Measurements from ENCODE around the gene TIMP3.
"Not testable (repeated sequence)": the region's sequence is repeated elsewhere in the genome, so short reads cannot be mapped to it uniquely, and the experiment has no call there.

Gene TIMP3

DNA sequence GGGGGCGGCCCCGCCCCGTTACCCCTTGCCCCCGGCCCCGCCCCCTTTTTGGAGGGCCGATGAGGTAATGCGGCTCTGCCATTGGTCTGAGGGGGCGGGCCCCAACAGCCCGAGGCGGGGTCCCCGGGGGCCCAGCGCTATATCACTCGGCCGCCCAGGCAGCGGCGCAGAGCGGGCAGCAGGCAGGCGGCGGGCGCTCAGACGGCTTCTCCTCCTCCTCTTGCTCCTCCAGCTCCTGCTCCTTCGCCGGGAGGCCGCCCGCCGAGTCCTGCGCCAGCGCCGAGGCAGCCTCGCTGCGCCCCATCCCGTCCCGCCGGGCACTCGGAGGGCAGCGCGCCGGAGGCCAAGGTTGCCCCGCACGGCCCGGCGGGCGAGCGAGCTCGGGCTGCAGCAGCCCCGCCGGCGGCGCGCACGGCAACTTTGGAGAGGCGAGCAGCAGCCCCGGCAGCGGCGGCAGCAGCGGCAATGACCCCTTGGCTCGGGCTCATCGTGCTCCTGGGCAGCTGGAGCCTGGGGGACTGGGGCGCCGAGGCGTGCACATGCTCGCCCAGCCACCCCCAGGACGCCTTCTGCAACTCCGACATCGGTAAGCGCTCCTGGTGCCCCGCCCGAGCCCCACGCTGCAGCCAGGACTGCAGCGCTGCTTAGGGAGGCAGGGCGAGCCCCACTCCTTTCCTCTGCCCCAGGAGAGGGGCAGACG is at the start of gene TIMP3:
Gene TIMP3 (plus strand): TSS at position 169 of the 700 bp plus-strand sequence. CDS start 297 bp downstream, at position 466.
- in situ Hi-C loops (cut with MboI; ENCODE audit: low sequenced_read_pairs), result loop anchor here (25.0 kb wide), 1 partner anchor 264 kb away; no protein-coding TSS in a partner anchor

DNA sequence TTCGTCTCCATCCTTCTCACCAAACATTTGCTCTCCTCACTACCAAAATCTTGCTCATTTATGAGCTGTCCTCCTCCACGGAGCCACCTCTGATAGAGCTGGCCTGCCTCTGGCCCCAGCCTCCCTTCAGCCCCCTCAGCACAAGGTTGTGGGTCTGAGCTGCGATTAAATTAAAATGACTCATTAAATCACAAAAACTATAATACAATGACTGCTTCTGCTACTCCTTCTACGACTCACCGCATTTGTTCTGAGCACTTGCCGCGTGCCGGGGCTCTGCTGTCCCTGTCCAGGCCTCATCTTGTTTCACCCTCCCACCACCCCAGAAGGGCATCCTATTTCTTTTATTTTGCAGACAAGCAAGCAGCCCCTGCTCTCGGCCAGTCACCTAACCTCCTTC is 49.2 kb upstream of the TIMP3 start:
- in situ Hi-C loops (cut with MboI; ENCODE audit: low sequenced_read_pairs), result no loop called here

- in situ Hi-C loops (cut with MboI; ENCODE audit: low sequenced_read_pairs), result no loop called here
These were observed 48.5 kb upstream of the TIMP3 start for GRCh38 chr22:32752816-32753520.

DNA sequence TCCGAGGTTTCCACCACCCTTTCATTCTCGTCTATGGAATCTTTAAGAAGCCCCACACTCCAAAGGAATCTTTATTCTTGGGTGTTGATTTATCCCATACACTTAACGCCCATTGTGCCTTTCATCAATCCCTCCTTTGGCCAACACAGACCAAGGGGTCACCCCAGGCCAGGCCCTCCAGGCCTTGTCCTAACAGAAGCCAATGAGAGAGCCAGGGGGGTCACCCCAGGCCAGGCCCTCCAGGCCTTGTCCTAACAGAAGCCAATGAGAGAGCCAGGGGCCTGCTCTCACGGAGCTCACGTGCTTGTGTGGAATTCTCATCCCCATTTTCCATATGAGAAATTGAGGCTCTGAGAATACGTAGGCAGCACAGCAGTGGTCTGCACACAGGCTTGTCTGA is 47.9 kb upstream of the TIMP3 start:
- in situ Hi-C loops (cut with MboI; ENCODE audit: low sequenced_read_pairs), result no loop called here

DNA sequence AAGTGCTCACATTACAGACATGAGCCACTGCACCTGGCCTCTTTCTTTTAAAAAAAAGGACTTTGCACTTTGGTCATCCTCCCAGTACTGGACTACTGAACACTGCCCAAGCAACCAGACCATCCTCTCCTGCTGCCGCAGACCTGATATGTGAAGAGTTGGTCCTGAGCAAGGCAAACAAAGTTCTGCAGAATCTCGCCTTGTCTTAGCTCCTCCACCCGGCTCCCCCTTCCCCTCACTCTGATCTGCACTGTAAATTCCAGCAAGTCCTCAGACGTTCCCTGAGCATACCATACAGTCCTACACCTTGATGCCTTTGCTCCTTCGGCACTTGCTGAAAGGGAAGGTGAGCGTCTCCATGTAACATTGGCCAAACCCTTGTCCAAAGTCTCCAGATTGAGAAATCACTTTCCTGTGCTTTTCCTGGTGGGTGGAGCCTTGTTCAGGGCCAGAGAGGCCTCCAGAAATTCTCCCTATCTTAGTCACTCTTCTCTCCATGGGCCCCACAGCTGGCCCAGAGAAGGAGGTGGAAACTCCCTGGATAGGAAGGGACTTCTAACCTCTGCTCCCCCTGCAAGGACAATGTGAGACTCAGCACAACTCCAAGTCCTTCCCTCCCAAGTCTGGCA is 47.0 kb upstream of the TIMP3 start:
- in situ Hi-C loops (cut with MboI; ENCODE audit: low sequenced_read_pairs), result no loop called here

GRCh38 chr22:32757086-32757762 is 44.3 kb upstream of the TIMP3 start:
- in situ Hi-C loops (cut with MboI; ENCODE audit: low sequenced_read_pairs), result not testable (repeated sequence)

DNA sequence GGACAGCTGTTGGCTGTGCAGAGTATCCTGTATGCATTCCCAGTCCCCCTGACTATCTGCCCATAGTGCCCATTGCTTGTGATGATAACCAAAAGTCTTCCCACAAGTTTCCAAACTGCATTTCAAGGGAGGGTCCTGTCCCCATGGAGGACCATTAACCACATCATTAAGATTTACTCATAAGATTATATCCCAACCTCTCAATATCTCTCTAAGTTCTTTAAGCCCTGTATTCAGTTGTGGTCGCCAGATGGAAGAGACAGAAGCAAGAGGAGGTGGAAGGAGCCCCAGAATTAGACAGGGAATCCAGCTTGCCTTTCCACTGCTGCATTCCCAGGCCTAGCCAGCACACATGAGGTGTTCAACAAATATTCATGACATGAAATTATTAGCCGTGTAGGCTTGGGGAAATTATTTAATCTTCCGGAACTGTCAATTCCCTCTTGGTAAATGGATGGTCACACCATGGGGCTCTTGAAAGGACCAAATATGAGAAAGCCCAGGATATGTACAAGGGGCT is 42.6 kb upstream of the TIMP3 start:
- in situ Hi-C loops (cut with MboI; ENCODE audit: low sequenced_read_pairs), result no loop called here

- in situ Hi-C loops (cut with MboI; ENCODE audit: low sequenced_read_pairs), result no loop called here
These were observed 41.1 kb upstream of the TIMP3 start for GRCh38 chr22:32760396-32760795.

DNA sequence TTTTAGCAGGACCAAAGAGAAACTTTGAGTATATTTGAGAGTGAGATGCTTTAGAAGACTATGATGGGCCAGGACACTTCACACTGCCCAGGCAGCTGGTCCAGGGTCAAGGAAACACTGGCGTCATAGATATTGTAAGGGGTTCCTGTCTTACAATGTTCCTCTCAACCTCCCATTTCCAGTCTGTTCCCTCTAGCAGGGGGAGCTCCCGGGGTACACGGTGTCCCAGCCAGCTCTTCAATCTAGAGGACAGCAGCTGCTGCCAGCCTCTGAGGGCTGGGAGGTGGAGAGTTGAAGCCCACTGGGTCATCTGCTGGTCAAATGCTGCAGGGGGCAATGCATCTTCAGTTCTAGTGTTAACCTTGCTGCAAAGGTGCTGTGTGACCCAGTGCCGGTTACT is 40.7 kb upstream of the TIMP3 start:
- in situ Hi-C loops (cut with MboI; ENCODE audit: low sequenced_read_pairs), result no loop called here

DNA sequence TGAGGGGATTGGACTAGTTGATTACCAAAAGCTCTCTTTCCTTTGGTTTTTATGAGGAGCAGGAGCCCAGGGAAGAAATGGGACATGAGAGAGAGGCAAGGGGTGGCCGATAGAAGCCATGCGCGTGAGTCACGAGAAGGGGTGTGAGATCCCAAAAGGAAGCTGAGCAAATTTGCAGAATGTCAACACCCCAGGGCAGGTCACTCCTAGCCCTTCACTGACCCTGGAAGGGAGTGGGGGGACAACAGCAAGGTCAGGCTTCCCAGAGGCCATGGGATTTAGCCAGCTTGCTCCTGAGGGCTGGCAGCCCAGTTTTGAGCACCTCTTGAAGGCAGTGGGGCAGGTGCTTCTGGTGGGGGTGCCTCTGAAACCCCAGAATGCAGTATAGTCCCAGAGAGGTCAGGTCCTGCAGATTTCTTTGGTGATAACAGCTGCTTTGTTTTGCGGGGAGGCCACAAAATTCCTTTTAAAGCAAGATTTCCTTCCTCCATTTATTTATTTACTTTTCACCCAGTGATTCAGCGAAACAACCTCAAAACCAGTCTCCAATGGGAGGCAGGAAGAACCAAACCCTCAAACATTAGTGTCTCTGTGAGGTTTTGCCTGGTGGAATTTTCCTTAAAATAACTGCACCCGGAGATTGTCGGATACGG is 40.1 kb upstream of the TIMP3 start:
- in situ Hi-C loops (cut with MboI; ENCODE audit: low sequenced_read_pairs), result no loop called here

- in situ Hi-C loops (cut with MboI; ENCODE audit: low sequenced_read_pairs), result no loop called here
These were observed 37.0 kb upstream of the TIMP3 start for GRCh38 chr22:32764330-32765131.

DNA sequence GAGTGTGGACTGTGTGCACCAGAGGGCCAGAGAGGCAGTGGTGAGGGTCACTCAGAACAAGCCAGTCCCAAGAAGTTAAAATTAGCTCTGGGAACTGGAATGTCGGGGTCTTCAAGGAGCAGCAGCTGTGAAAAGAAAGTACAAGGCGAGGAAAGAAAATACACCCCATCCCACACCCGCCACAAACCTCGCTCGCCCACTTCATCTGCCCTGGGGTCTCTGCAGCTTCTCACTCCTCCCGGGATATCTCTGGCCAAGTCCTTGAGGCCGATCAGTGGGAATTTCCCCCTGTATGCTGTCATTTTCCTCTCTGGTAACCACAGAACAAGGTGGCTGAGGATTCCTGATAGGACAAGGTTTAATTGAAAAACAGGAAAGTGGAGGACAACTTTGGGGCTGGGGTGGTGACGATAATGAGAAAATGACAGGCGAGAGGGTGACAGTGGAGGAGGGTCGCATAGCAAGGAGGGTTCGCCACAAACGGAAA is 36.3 kb upstream of the TIMP3 start:
- in situ Hi-C loops (cut with MboI; ENCODE audit: low sequenced_read_pairs), result no loop called here

DNA sequence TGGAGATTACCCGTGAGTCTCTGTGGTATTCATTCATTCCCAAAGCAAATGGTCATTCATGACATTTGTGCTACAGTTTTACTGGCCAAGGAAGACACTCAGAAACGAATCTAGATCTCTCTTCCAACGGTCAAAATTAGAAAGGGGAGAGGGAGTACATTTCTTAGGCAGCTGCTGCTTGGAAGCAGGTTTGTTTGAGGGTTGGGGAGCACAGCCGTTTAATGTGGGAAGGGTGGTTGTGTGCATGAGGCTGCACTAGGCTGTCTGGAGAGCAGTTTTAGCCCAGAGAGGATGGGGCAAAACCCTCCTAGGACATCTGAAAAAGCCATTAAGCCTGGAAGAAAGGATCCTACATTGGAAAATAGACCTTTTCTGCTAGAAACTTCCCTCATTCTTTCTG is 29.7 kb upstream of the TIMP3 start:
- in situ Hi-C loops (cut with MboI; ENCODE audit: low sequenced_read_pairs), result no loop called here

DNA sequence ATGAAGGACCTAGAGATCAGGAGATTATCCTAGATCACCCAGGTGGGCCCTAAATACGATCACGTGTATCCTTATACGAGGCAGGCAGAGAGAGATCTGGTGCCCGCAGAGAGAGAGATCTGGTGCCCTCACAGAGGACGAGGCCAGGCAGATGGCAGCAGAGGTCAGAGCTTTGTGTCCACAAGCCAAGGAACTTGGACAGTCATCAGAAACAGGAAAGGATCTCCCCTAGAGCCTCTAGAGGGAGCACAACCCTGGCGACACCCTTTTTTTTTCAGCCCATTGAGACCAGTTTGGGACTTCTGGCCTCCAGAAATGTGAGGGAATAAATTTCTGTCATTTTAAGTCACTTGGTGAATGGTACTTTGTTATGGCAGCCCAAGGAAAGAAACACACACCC is 25.5 kb upstream of the TIMP3 start:
- in situ Hi-C loops (cut with MboI; ENCODE audit: low sequenced_read_pairs), result no loop called here

- in situ Hi-C loops (cut with MboI; ENCODE audit: low sequenced_read_pairs), result no loop called here
These were observed 25.1 kb upstream of the TIMP3 start for GRCh38 chr22:32776397-32776796.

- in situ Hi-C loops (cut with MboI; ENCODE audit: low sequenced_read_pairs), result no loop called here
These were observed 24.7 kb upstream of the TIMP3 start for GRCh38 chr22:32776802-32777201.

- in situ Hi-C loops (cut with MboI; ENCODE audit: low sequenced_read_pairs), result no loop called here
These were observed 23.5 kb upstream of the TIMP3 start for GRCh38 chr22:32777987-32778386.

DNA sequence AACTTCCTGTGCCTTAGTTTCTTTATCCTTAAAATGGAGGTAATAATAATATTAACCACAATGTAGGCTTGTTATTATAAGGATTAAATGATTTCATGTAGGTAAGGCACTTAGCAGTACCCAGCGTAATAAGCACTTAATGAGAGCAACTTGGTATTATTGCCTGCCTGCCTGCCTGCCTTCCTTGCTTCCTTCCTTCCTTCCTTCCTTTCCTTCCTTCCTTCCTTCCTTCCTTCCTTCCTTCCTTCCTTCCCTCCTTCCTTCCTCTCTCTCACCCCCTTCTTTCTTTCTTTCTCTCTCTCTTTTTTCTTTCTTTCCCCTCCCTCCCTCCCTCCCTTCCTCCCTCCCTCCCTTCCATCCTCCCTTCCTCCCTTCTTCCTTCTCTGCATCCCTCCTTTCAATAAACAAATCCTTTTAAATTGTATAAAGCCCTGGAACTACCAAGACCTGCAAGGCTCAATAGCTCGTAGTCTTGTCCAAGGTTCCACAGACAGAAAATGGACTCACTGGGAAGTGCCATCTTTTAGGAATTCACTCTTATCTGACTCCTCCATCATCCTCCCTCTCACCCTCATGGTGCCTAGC is 20.7 kb upstream of the TIMP3 start:
- in situ Hi-C loops (cut with MboI; ENCODE audit: low sequenced_read_pairs), result no loop called here

- in situ Hi-C loops (cut with MboI; ENCODE audit: low sequenced_read_pairs), result no loop called here
These were observed 19.8 kb upstream of the TIMP3 start for GRCh38 chr22:32781695-32782094.

Data from HL-60/S4 (cell line).